Gastroesophageal sphincter (tissue), 3 donors: ENCODE measurements around the gene TRNP1.

ENCODE experiments used
- CTCF ChIP-seq, 4 experiments: fragments of 200-600 bp in 2 of 4; fragments of 450-650 bp in 2 of 4; sonication (generic) in 1 of 4; IDR thresholded peaks; one replicate each; pipeline ENCODE4 v1.5.1; 2017 to 2019; ENCODE audit warnings: antibody characterized with exemption in 4 of 4, mild to moderate bottlenecking in 2 of 4, moderate library complexity in 2 of 4
- EP300 ChIP-seq: sonication (generic); formaldehyde crosslinking; IDR thresholded peaks from one replicate; pipeline ENCODE4 v1.6.1; 2017; ENCODE audit warnings: antibody characterized with exemption, mild to moderate bottlenecking
- POLR2A ChIP-seq, 2 donors: fragments of 450-650 bp; IDR thresholded peaks; one replicate each; pipeline ENCODE4 v1.6.1; 2017; ENCODE audit warnings: antibody characterized with exemption in 2 of 2, mild to moderate bottlenecking in 2 of 2, moderate library complexity in 1 of 2

- TF ChIP-seq CTCF (IDR thresholded peaks at IDR 0.05) (no peak), EP300 (no peak), POLR2A (IDR thresholded peaks at IDR 0.05) (no peak)
Observed at GRCh38 chr1:26959270-26959669, 34.2 kb upstream of the TRNP1 start.
